Measurements from ENCODE around the gene COL1A1.
A peak's percentile ranks its signal among the peaks of the same experiment; 100 is the strongest.

- TF ChIP-seq GABPA (IDR thresholded peaks at IDR 0.05 in 1 of 2, conservative IDR thresholded peaks at IDR 0.05 in 1 of 2) (peak in 1 of 2 donors; percentile 5), JUND (IDR thresholded peaks at IDR 0.05) (peak in 1 of 2 donors; percentile 57), CTCF (IDR thresholded peaks at IDR 0.05; ENCODE audit: low read depth, low read length, missing input control) (no peak), ZBTB33 (IDR thresholded peaks at IDR 0.05) (peak; percentile 30), TAF1 (conservative IDR thresholded peaks at IDR 0.05) (no peak), HNF4G (IDR thresholded peaks at IDR 0.05) (no peak), SP1 (IDR thresholded peaks at IDR 0.05) (peak; percentile 59), EGR1 (IDR thresholded peaks at IDR 0.05; ENCODE audit: low read depth in 2 of 2) (no peak), NR2F2 (IDR thresholded peaks at IDR 0.05) (peak; percentile 64), REST (IDR thresholded peaks at IDR 0.05) (peak; percentile 15), RAD21 (IDR thresholded peaks at IDR 0.05) (peak; percentile 9 to 18), YY1 (IDR thresholded peaks at IDR 0.05) (peak; percentile 47), RXRA (IDR thresholded peaks at IDR 0.05) (peak; percentile 63 to 77), MAX (IDR thresholded peaks at IDR 0.05) (no peak)
Measured at GRCh38 chr17:50218071-50218759, 16.8 kb upstream of the COL1A1 start.

Data from liver (tissue), 3 donors.